ENCODE results near the gene C12orf42. TPM values are rescaled to one million over a fixed set of nuclear protein-coding genes. Genes with fewer than 3 reads are reported as not detected.

C12orf42 gene
- total and polyA plus RNA-seq, 7 experiments from 2014 or later: 2.6 to 15.4 (median 7.9) TPM

DNA sequence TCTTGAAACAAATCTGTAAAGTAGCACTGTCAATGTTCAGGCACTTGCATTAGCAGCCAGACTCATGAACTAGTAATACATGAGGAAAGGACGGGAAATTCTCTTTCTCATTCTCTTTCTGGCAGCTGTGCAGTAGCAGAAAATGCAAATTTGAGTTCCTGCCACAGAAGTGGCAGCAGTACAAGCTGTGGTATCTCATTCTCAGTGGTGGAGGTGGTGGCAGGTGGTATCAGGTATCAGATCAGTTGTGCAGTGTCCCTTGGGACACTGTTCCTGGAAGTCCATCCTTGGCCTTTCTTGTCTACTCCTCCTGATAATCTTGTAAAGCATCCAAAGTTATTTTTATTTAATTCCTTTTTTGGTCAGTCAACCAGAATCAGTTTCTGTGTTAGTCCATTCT is 103.0 kb downstream of the C12orf42 start:
- no peak for ATAC-seq
- POLR2A ChIA-PET: no interaction called here
- Histone ChIP-seq H3K27ac (ENCODE audit: low read depth, low read length) (no peak overlapping the region), H3K9me3 (ENCODE audit: control insufficient read depth in 2 of 3, low read length in 3 of 3) (no peaks in the 10 kb centered on the region), H3K36me3 (ENCODE audit: control insufficient read depth in 2 of 3, insufficient read depth in 3 of 3, low read length in 3 of 3) (no peaks in the 10 kb centered on the region), H3K4me3 (ENCODE audit: low read length) (no peak overlapping the region), H3K27me3 (ENCODE audit: control insufficient read depth in 2 of 2, insufficient read depth in 2 of 2, low read length in 2 of 2) (no peaks in the 10 kb centered on the region), H3K4me1 (ENCODE audit: control insufficient read depth in 2 of 2, insufficient read depth in 2 of 2, low read length in 2 of 2) (no peaks in the 10 kb centered on the region)
- Mint-ChIP-seq H3K4me1 (no peaks in the 10 kb centered on the region), H3K9me3 (peaks cover 0 to 11% (median 4%) of the 10 kb centered on the region in 11 donors), H3K27ac (no peak overlapping the region), H3K27me3 (no peaks in the 10 kb centered on the region), H3K36me3 (peaks cover 0 to 17% (median 11%) of the 10 kb centered on the region in 5 donors), H3K4me3 (no peak overlapping the region)
- intact Hi-C loops (cut with micrococcal nuclease): no loop called here
- CTCF ChIA-PET: no interaction called here
- DNase-seq: no peak

DNA sequence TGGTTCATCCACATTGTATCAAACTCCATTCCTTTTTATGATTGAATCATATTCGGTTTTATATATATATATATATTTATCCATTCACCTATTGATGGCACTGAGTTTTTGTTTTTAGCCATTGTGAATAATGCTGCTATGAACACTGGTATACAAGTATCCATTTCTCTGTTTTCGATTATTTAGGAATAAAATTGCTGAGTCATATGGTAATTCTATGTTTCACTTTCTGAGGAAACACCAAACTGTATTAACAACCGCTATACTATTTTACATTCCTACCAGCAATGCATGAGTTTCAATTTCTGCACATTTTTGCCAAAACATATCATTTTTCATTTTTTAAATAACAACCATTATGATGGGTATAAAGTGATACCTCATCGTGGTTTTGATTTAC is 104.7 kb downstream of the C12orf42 start:
- H3K27me3 ChIP-seq (ENCODE audit: control insufficient read depth in 2 of 2, insufficient read depth in 2 of 2, low read length in 2 of 2): no peaks in the 10 kb centered on the region
- no peaks in the 10 kb centered on the region for H3K9me3 ChIP-seq (ENCODE audit: control insufficient read depth in 2 of 3, low read length in 3 of 3)
- H3K4me1 Mint-ChIP-seq: peaks cover 0 to 4% (median 0%) of the 10 kb centered on the region in 7 donors
- no peak overlapping the region for H3K4me3 ChIP-seq (ENCODE audit: low read length)
- no peak overlapping the region for H3K27ac ChIP-seq (ENCODE audit: low read depth, low read length)
- CTCF ChIA-PET: no interaction called here
- peaks cover 0 to 8% (median 3%) of the 10 kb centered on the region in 11 donors for H3K9me3 Mint-ChIP-seq
- H3K27me3 Mint-ChIP-seq: no peaks in the 10 kb centered on the region
- POLR2A ChIA-PET: no interaction called here
- intact Hi-C loops (cut with micrococcal nuclease): no loop called here
- no peak overlapping the region for H3K4me3 Mint-ChIP-seq
- DNase-seq: no peak
- no peak overlapping the region for H3K27ac Mint-ChIP-seq
- H3K36me3 Mint-ChIP-seq: peaks cover 0 to 11% (median 6%) of the 10 kb centered on the region in 5 donors
- ATAC-seq: no peak
- no peaks in the 10 kb centered on the region for H3K4me1 ChIP-seq (ENCODE audit: control insufficient read depth in 2 of 2, insufficient read depth in 2 of 2, low read length in 2 of 2)
- H3K36me3 ChIP-seq (ENCODE audit: control insufficient read depth in 2 of 3, insufficient read depth in 3 of 3, low read length in 3 of 3): no peaks in the 10 kb centered on the region

DNA sequence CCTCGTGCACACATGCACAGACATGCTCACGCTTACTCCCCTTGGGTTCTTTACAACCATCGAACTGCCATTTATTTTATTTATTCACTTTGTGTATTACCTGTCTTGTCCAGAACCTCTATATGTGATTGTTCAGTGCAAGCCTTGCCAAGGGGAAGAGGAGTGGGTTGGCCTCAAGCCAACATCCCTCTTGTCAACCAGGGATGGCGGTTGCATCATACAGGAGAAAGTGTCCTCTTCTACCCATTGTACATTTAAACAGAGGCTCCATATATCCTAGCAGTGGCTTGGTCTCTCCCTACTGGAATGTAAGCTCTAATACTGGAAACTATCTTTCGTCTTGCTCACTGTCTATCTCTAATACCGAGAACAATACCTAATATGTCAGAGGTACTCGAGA is 108.4 kb downstream of the C12orf42 start:
- DNase-seq (no peak), ATAC-seq (no peak)
- ChIA-PET CTCF (no interaction called here), POLR2A (no interaction called here)
- no peaks in the 10 kb centered on the region for H3K27me3 Mint-ChIP-seq
- no peaks in the 10 kb centered on the region for H3K9me3 ChIP-seq (ENCODE audit: control insufficient read depth in 2 of 3, low read length in 3 of 3)
- peaks cover 0 to 4% (median 0%) of the 10 kb centered on the region in 7 donors for H3K4me1 Mint-ChIP-seq
- no peak overlapping the region for H3K4me3 ChIP-seq (ENCODE audit: low read length)
- H3K36me3 Mint-ChIP-seq: peaks cover 0 to 11% (median 0%) of the 10 kb centered on the region in 5 donors
- H3K4me3 Mint-ChIP-seq: no peak overlapping the region
- no peaks in the 10 kb centered on the region for H3K27me3 ChIP-seq (ENCODE audit: control insufficient read depth in 2 of 2, insufficient read depth in 2 of 2, low read length in 2 of 2)
- H3K36me3 ChIP-seq (ENCODE audit: control insufficient read depth in 2 of 3, insufficient read depth in 3 of 3, low read length in 3 of 3): no peaks in the 10 kb centered on the region
- H3K27ac ChIP-seq (ENCODE audit: low read depth, low read length): no peak overlapping the region
- H3K27ac Mint-ChIP-seq: no peak overlapping the region
- intact Hi-C loops (cut with micrococcal nuclease): no loop called here
- H3K4me1 ChIP-seq (ENCODE audit: control insufficient read depth in 2 of 2, insufficient read depth in 2 of 2, low read length in 2 of 2): no peaks in the 10 kb centered on the region
- peaks cover 0 to 8% (median 3%) of the 10 kb centered on the region in 11 donors for H3K9me3 Mint-ChIP-seq

DNA sequence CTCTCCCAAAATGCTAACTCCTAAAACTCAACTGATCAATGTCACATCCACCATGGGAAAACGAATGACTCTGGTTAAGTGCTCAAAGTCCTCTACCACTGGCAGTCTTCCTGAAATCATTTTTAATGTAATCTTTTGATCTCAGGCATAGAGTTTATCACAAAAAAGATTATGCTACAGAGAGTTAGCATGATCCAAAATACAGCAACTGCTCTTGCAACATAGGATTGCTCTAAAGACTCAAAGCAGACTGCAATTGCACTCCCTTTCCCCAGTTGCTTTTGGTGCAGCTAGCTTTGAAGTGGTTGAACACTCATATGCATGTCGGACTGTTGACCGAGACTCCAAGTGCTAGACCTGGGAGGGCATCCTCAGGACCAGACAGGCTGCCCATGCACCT is 109.3 kb downstream of the C12orf42 start:
- Histone ChIP-seq H3K9me3 (ENCODE audit: control insufficient read depth in 2 of 3, low read length in 3 of 3) (no peaks in the 10 kb centered on the region), H3K4me1 (ENCODE audit: control insufficient read depth in 2 of 2, insufficient read depth in 2 of 2, low read length in 2 of 2) (no peaks in the 10 kb centered on the region), H3K27ac (ENCODE audit: low read depth, low read length) (no peak overlapping the region), H3K36me3 (ENCODE audit: control insufficient read depth in 2 of 3, insufficient read depth in 3 of 3, low read length in 3 of 3) (no peaks in the 10 kb centered on the region), H3K27me3 (ENCODE audit: control insufficient read depth in 2 of 2, insufficient read depth in 2 of 2, low read length in 2 of 2) (no peaks in the 10 kb centered on the region), H3K4me3 (ENCODE audit: low read length) (no peak overlapping the region)
- no peaks in the 10 kb centered on the region for H3K27me3 Mint-ChIP-seq
- no peak for DNase-seq
- H3K36me3 Mint-ChIP-seq: peaks cover 0 to 11% (median 0%) of the 10 kb centered on the region in 5 donors
- peak overlapping the region in 2 of 9 donors; percentile 22 to 72 for H3K27ac Mint-ChIP-seq
- no peak overlapping the region for H3K4me3 Mint-ChIP-seq
- intact Hi-C loops (cut with micrococcal nuclease): no loop called here
- POLR2A ChIA-PET: no interaction called here
- peaks cover 0 to 8% (median 3%) of the 10 kb centered on the region in 11 donors for H3K9me3 Mint-ChIP-seq
- CTCF ChIA-PET: no interaction called here
- ATAC-seq: no peak
- peaks cover 0 to 4% (median 0%) of the 10 kb centered on the region in 7 donors for H3K4me1 Mint-ChIP-seq

DNA sequence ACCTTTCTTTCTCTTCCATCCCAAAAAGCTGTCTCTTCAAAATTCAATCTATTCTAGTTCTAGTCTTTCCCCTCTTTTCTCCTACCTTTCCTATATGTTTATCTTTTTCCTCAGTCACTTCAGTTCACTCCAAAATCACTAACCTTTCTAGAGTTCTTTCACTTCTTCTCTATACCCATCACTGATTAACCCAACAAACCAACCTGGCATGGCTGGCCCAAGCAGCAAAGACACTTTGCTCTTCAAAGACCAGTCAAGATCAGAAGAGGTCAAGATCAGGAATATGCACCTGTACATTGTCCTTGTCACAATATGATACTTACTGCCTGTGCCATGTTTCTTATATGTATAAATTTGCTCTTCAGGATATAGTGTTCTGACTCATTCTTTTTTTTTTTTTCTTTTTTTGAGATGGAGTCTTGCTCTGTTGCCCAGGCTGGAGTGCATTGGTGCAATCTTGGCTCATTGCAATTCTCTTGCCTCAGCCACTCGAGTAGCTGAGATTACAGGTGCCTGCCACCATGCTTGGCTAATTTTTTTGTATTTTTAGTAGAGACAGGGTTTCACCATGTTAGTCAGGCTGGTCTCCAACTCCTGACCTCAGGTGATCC is 112.9 kb downstream of the C12orf42 start:
- H3K27me3 Mint-ChIP-seq: no peaks in the 10 kb centered on the region
- Histone ChIP-seq H3K9me3 (ENCODE audit: control insufficient read depth in 2 of 3, low read length in 3 of 3) (no peaks in the 10 kb centered on the region), H3K36me3 (ENCODE audit: control insufficient read depth in 2 of 3, insufficient read depth in 3 of 3, low read length in 3 of 3) (no peaks in the 10 kb centered on the region), H3K27me3 (ENCODE audit: control insufficient read depth in 2 of 2, insufficient read depth in 2 of 2, low read length in 2 of 2) (no peaks in the 10 kb centered on the region), H3K27ac (ENCODE audit: low read depth, low read length) (no peak overlapping the region), H3K4me1 (ENCODE audit: control insufficient read depth in 2 of 2, insufficient read depth in 2 of 2, low read length in 2 of 2) (no peaks in the 10 kb centered on the region), H3K4me3 (ENCODE audit: low read length) (no peak overlapping the region)
- peaks cover 0 to 5% (median 0%) of the 10 kb centered on the region in 11 donors for H3K9me3 Mint-ChIP-seq
- no peak overlapping the region for H3K4me3 Mint-ChIP-seq
- no peak for ATAC-seq
- DNase-seq: no peak
- intact Hi-C loops (cut with micrococcal nuclease): no loop called here
- POLR2A ChIA-PET: no interaction called here
- H3K36me3 Mint-ChIP-seq: peaks cover 0 to 5% (median 0%) of the 10 kb centered on the region in 5 donors
- CTCF ChIA-PET: no interaction called here
- H3K27ac Mint-ChIP-seq: peak overlapping the region in 1 of 9 donors; percentile 0
- H3K4me1 Mint-ChIP-seq: peaks cover 0 to 4% (median 0%) of the 10 kb centered on the region in 7 donors

DNA sequence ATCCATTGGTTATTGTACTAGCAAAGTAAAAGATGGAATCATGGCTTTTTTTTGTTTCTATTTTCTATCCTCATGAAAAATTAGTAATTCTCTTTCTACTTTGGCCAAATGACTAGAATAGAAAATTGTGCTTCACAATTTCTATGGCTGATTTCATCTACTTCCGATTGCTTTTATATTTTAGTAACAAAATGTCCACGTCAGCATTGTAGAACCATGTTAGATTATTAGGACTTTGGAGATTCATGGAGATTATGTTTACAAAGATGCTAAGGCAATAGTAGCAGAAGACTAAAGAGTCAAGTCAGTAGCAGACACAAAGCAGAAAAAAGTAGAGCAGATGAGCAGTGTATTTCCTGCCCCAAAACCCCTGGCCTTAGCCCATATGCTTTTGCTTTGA is 113.6 kb downstream of the C12orf42 start:
- Histone ChIP-seq H3K9me3 (ENCODE audit: control insufficient read depth in 2 of 3, low read length in 3 of 3) (no peaks in the 10 kb centered on the region), H3K27me3 (ENCODE audit: control insufficient read depth in 2 of 2, insufficient read depth in 2 of 2, low read length in 2 of 2) (no peaks in the 10 kb centered on the region), H3K4me3 (ENCODE audit: low read length) (no peak overlapping the region), H3K36me3 (ENCODE audit: control insufficient read depth in 2 of 3, insufficient read depth in 3 of 3, low read length in 3 of 3) (no peaks in the 10 kb centered on the region), H3K4me1 (ENCODE audit: control insufficient read depth in 2 of 2, insufficient read depth in 2 of 2, low read length in 2 of 2) (no peaks in the 10 kb centered on the region), H3K27ac (ENCODE audit: low read depth, low read length) (no peak overlapping the region)
- ATAC-seq (no peak), DNase-seq (no peak)
- Mint-ChIP-seq H3K4me1 (peaks cover 0 to 1% (median 0%) of the 10 kb centered on the region in 7 donors), H3K4me3 (no peak overlapping the region), H3K27ac (no peak overlapping the region), H3K9me3 (peaks cover 0 to 5% (median 0%) of the 10 kb centered on the region in 11 donors), H3K36me3 (peaks cover 0 to 6% (median 0%) of the 10 kb centered on the region in 5 donors), H3K27me3 (no peaks in the 10 kb centered on the region)
- CTCF ChIA-PET: no interaction called here
- POLR2A ChIA-PET: no interaction called here
- intact Hi-C loops (cut with micrococcal nuclease): no loop called here

DNA sequence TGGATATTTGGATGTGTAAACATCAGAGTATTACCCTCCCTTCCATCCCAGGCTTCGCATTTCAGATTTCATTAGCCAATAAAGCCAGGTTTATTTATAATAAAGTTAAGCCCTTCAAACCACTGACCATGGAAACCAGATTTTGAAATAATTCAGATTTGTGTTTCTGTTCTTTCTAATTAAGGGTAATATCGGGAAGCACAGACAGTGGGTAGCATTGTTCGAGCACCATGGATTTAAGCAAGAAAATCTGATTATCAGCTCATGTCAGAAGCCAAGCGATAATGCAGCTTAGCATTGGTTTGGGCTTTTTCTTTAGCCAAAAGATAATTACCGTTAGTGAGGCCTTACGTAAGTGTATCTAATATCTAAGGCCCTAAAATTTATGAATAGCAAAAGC is 116.1 kb downstream of the C12orf42 start:
- intact Hi-C loops (cut with micrococcal nuclease): no loop called here
- H3K4me1 Mint-ChIP-seq: peaks cover 0 to 5% (median 0%) of the 10 kb centered on the region in 7 donors
- no peak overlapping the region for H3K4me3 Mint-ChIP-seq
- no peak for ATAC-seq
- POLR2A ChIA-PET: no interaction called here
- no peak overlapping the region for H3K27ac Mint-ChIP-seq
- Histone ChIP-seq H3K27ac (ENCODE audit: low read depth, low read length) (no peak overlapping the region), H3K36me3 (ENCODE audit: control insufficient read depth in 2 of 3, insufficient read depth in 3 of 3, low read length in 3 of 3) (no peaks in the 10 kb centered on the region), H3K27me3 (ENCODE audit: control insufficient read depth in 2 of 2, insufficient read depth in 2 of 2, low read length in 2 of 2) (no peaks in the 10 kb centered on the region), H3K4me3 (ENCODE audit: low read length) (no peak overlapping the region), H3K9me3 (ENCODE audit: control insufficient read depth in 2 of 3, low read length in 3 of 3) (no peaks in the 10 kb centered on the region), H3K4me1 (ENCODE audit: control insufficient read depth in 2 of 2, insufficient read depth in 2 of 2, low read length in 2 of 2) (no peaks in the 10 kb centered on the region)
- CTCF ChIA-PET: no interaction called here
- no peak for DNase-seq
- no peaks in the 10 kb centered on the region for H3K27me3 Mint-ChIP-seq
- peaks cover 0 to 5% (median 0%) of the 10 kb centered on the region in 11 donors for H3K9me3 Mint-ChIP-seq
- H3K36me3 Mint-ChIP-seq: peaks cover 0 to 6% (median 0%) of the 10 kb centered on the region in 5 donors
